Body of pancreas (tissue), 4 donors: ENCODE measurements around the gene DCAF10. TPM values are rescaled to one million over a fixed set of nuclear protein-coding genes. Genes with fewer than 3 reads are reported as not detected.
"Not testable (repeated sequence)": the region's sequence is repeated elsewhere in the genome, so short reads cannot be mapped to it uniquely, and the experiment has no call there.

ENCODE experiments used
- ATAC-seq: fragments of 150-250 bp; one replicate; pipeline ENCODE4 v1.9.1; 2016
- DNase-seq, 4 donors: peaks; one replicate each; pipeline ENCODE4 v3.0.0-alpha.2; 2019
- H3K27ac ChIP-seq, 4 donors: fragments of 200-600 bp; sonication (generic); 1 replicate in 3 of 4; 2 replicates in 1 of 4; pipeline versions ENCODE4 v1.5.1 to v1.6.1; 2016 to 2019; ENCODE audit warnings: mild to moderate bottlenecking in 1 of 4, mixed read lengths in 1 of 4, moderate library complexity in 1 of 4
- H3K27me3 ChIP-seq, 2 donors: fragments of 200-600 bp; sonication (generic); one replicate each; pipeline ENCODE4 v1.6.0; 2016; ENCODE audit warnings: mild to moderate bottlenecking in 1 of 2
- H3K36me3 ChIP-seq, 2 donors: fragments of 200-600 bp; sonication (generic); replicated peaks in 1 of 2; 2 replicates each; pipeline ENCODE4 v1.5.1; 2016; ENCODE audit warnings: low read depth in 2 of 2; ENCODE audit not compliant: insufficient read depth in 1 of 2
- H3K4me1 ChIP-seq: fragments of 200-600 bp; sonication (generic); one replicate; pipeline ENCODE4 v1.6.0; 2016
- H3K4me3 ChIP-seq, 2 donors: fragments of 200-600 bp; sonication (generic); 1 replicate in 1 of 2; 2 replicates in 1 of 2; pipeline ENCODE4 v1.5.1; 2016 to 2019
- H3K9me3 ChIP-seq, 3 donors: fragments of 200-600 bp; sonication (generic); 1 replicate in 2 of 3; 2 replicates in 1 of 3; pipeline ENCODE4 v1.5.1; 2016
- POLR2A ChIP-seq, 3 donors: fragments of 450-650 bp; IDR thresholded peaks; one replicate each; pipeline ENCODE4 v1.6.1; 2016; ENCODE audit warnings: antibody characterized with exemption in 3 of 3, mild to moderate bottlenecking in 2 of 3
- WGBS, 2 donors: methylation state at CpG; one replicate each; pipeline ENCODE4 v1.1.5; 2017; 5-methylcytosine and 5-hydroxymethylcytosine counted together
- intact Hi-C: fragments of 100-400 bp; cut with DNase I; formaldehyde crosslinking; loops from one replicate; pipeline ENCODE4 v1.15.1; 2023
- total RNA-seq, 2 donors: library from RNA; depleted of rRNA; stranded (reverse); fragments of >200 nt; gene quantifications; one replicate each; pipeline ENCODE4 v1.1.0, GENCODE V29; 2016
- TF ChIP-seq, protein P1 (sequence below), 7 experiments: fragments of 450-650 bp in 4 of 7; fragments of 200-600 bp in 3 of 7; sonication (generic) in 3 of 7; IDR thresholded peaks; one replicate each; pipeline ENCODE4 v1.5.1; 2016 to 2019; ENCODE audit warnings: antibody characterized with exemption in 7 of 7

Gene DCAF10
- total RNA-seq, 2 donors from 2014 or later: 12.7 to 14.5 TPM

GRCh38 chr9:37753489-37754190 is 47.0 kb upstream of the DCAF10 start, which contains the start of gene TRMT10B:
Gene TRMT10B (plus strand): TSS chr9:37753805. CDS start chr9:37761932, 8,127 bp downstream.
- H3K27me3 ChIP-seq: no peaks in the 10 kb centered on the region
- peaks cover 12% of the 10 kb centered on the region for H3K4me1 ChIP-seq
- TF ChIP-seq, protein P1, sequence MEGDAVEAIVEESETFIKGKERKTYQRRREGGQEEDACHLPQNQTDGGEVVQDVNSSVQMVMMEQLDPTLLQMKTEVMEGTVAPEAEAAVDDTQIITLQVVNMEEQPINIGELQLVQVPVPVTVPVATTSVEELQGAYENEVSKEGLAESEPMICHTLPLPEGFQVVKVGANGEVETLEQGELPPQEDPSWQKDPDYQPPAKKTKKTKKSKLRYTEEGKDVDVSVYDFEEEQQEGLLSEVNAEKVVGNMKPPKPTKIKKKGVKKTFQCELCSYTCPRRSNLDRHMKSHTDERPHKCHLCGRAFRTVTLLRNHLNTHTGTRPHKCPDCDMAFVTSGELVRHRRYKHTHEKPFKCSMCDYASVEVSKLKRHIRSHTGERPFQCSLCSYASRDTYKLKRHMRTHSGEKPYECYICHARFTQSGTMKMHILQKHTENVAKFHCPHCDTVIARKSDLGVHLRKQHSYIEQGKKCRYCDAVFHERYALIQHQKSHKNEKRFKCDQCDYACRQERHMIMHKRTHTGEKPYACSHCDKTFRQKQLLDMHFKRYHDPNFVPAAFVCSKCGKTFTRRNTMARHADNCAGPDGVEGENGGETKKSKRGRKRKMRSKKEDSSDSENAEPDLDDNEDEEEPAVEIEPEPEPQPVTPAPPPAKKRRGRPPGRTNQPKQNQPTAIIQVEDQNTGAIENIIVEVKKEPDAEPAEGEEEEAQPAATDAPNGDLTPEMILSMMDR (IDR thresholded peaks at IDR 0.05): peak in 3 of 7 experiments; percentile 6 to 26 (median 19)
- TF ChIP-seq POLR2A (IDR thresholded peaks at IDR 0.05): peak in 2 of 3 donors; percentile 53 to 54
- H3K9me3 ChIP-seq: no peaks in the 10 kb centered on the region
- H3K4me3 ChIP-seq: peak within 1 kb of the TSS; percentile 52 to 81
- no peaks in the 10 kb centered on the region for H3K36me3 ChIP-seq
- 3 to 5% methylated on average over 17 to 40 of the region's 40 CpGs for WGBS, 2 donors
- intact Hi-C loops: no loop called here
- H3K27ac ChIP-seq: peak within 1 kb of the TSS; percentile 59 to 79 (median 72)
- ATAC-seq (peak; percentile 90), DNase-seq (peak; percentile 63 to 67 (median 65))

DNA sequence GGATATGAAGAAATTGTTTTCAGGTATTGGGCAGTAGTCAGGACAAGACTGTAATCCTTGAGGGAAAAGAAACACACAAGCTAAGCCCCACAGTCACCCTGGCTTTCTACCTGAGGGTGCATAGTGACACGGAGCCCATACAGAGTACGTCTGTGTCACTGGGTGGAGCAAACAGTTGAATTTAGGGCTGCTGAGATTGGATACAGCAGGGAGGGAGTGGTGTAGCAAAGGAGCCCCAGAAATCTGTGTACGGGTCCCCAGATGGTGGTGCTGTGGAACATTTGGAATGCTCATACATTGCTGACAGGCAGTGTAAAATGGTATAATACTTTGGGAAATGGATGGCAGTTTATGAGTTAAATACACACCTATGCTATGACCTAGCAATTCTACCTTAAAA is 41.9 kb upstream of the DCAF10 start:
- Histone ChIP-seq H3K36me3 (no peaks in the 10 kb centered on the region), H3K9me3 (no peaks in the 10 kb centered on the region), H3K27ac (no peak overlapping the region), H3K27me3 (no peaks in the 10 kb centered on the region), H3K4me3 (no peak overlapping the region), H3K4me1 (peaks cover 9% of the 10 kb centered on the region)
- TF ChIP-seq, protein P1 (IDR thresholded peaks at IDR 0.05): no peak
- TF ChIP-seq POLR2A (IDR thresholded peaks at IDR 0.05): no peak
- WGBS, 2 donors: 95% methylated on average over 3 of the region's 3 CpGs
- intact Hi-C loops: no loop called here
- ATAC-seq: no peak
- no peak for DNase-seq

DNA sequence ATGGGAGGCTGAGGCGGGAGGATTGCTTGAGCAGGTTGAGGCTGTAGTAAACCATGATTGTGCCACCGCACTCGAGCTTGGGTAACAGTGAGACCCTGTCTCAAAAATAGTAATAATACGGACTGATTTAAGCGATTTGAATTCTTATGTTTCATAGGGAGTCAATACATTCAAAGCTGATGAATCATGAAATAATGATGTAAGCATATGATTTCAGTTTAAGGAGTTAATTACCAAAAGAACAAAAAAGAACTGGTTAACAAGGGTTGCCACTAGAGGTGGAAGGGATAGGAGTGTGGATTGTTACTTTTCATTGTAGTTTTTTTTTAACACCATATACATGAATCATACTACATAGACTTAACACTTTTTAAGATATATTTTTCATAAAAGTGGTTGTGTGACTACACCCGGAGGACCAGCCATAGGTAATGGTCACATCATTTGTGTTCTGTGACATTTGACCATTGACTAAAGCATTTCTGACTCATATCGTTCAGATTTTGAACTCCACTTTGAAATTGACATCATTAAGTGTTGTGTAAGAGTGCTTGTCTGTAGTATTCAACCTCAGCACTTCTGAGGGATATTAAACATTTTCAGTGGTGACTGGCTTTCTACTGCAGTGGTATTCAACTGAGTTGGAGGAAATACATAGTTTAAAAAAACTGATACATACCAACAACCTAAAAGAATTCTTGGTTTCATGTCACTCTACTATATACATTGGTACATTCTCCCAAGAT is 40.0 kb upstream of the DCAF10 start:
- H3K36me3 ChIP-seq: no peaks in the 10 kb centered on the region
- TF ChIP-seq POLR2A (IDR thresholded peaks at IDR 0.05): no peak
- no peak for ATAC-seq
- no peaks in the 10 kb centered on the region for H3K9me3 ChIP-seq
- no peak overlapping the region for H3K27ac ChIP-seq
- DNase-seq: no peak
- 82 to 90% methylated on average over 7 of the region's 7 CpGs for WGBS, 2 donors
- intact Hi-C loops: no loop called here
- H3K4me3 ChIP-seq: no peak overlapping the region
- H3K4me1 ChIP-seq: no peaks in the 10 kb centered on the region
- H3K27me3 ChIP-seq: no peaks in the 10 kb centered on the region

DNA sequence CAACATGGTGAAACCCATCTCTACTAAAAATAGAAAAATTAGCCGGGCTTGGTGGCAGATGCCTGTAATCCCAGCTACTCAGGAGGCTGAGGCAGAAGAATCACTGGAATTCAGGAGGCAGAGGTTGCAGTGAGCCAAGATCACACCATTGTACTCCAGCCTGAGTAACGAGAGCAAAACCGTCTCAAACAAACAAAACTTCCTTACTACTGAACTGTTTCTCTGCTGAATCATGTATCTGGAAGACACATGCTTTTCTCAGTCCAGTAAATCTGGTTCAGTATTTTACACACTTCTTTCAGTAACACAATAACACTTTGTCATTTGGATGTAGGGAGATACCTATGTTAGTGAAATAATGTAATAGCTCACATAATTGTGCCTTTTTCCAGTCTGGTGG is 39.1 kb upstream of the DCAF10 start:
- H3K27me3 ChIP-seq: no peaks in the 10 kb centered on the region
- no peak for DNase-seq
- H3K4me3 ChIP-seq: no peak overlapping the region
- no peaks in the 10 kb centered on the region for H3K36me3 ChIP-seq
- H3K4me1 ChIP-seq: no peaks in the 10 kb centered on the region
- H3K27ac ChIP-seq: no peak overlapping the region
- intact Hi-C loops: no loop called here
- H3K9me3 ChIP-seq: no peaks in the 10 kb centered on the region
- 43 to 63% methylated on average over 3 of the region's 3 CpGs for WGBS, 2 donors
- no peak for ATAC-seq
- TF ChIP-seq, protein P1 (IDR thresholded peaks at IDR 0.05): no peak
- TF ChIP-seq POLR2A (IDR thresholded peaks at IDR 0.05): no peak

DNA sequence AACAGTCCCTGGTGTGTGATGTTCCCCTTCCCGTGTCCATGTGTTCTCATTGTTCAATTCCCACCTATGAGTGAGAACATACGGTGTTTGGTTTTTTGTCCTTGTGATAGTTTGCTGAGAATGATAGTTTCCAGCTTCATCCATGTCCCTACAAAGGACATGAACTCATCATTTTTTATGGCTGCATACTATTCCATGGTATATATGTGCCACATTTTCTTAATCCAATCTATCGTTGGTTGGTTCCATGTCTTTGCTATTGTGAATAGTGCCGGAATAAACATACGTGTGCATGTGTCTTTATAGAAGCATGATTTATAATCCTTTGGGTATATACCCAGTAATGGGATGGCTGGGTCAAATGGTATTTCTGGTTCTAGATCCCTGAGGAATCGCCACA is 35.3 kb upstream of the DCAF10 start:
- 83 to 98% methylated on average over 6 of the region's 6 CpGs for WGBS, 2 donors
- not testable (repeated sequence) for ATAC-seq

More for the DNA sequence above, 35.3 kb upstream of the DCAF10 start:
- H3K9me3 ChIP-seq, H3K4me1 ChIP-seq, H3K36me3 ChIP-seq, H3K27me3 ChIP-seq, intact Hi-C loops, H3K27ac ChIP-seq, DNase-seq, H3K4me3 ChIP-seq: not testable (repeated sequence)
